H9 (cell line): ENCODE measurements around the gene PGF. TPM values are rescaled to one million over a fixed set of nuclear protein-coding genes. Genes with fewer than 3 reads are reported as not detected.

Experiments used
- DNase-seq: peaks from one replicate; pipeline ENCODE4 v3.0.0-alpha.2; 2017
- H2AFZ ChIP-seq: one replicate; pipeline ENCODE4 v1.6.1; 2013; ENCODE audit warnings: mild to moderate bottlenecking, low read length, control low read depth, moderate library complexity
- H2AK5ac ChIP-seq: 2 replicates; pipeline ENCODE4 v1.6.1; 2013; ENCODE audit warnings: low read length, control low read depth, mixed read lengths; ENCODE audit not compliant: insufficient read length
- H2BK120ac ChIP-seq: one replicate; pipeline ENCODE4 v1.6.1; 2013; ENCODE audit warnings: low read depth, mild to moderate bottlenecking, low read length, control low read depth, inconsistent platforms; ENCODE audit not compliant: poor library complexity, severe bottlenecking
- H2BK12ac ChIP-seq: 2 replicates; pipeline ENCODE4 v1.6.1; 2013; ENCODE audit warnings: low read length, control low read depth, mixed read lengths, low read depth; ENCODE audit not compliant: insufficient read length
- H2BK15ac ChIP-seq: 2 replicates; pipeline ENCODE4 v1.6.1; 2013; ENCODE audit warnings: low read depth, low read length, control low read depth
- H2BK20ac ChIP-seq: one replicate; pipeline ENCODE4 v1.6.1; 2013; ENCODE audit warnings: low read depth, mild to moderate bottlenecking, low read length, control low read depth, inconsistent platforms; ENCODE audit not compliant: poor library complexity, severe bottlenecking
- H2BK5ac ChIP-seq: 2 replicates; pipeline ENCODE4 v1.6.1; 2013; ENCODE audit warnings: low read length, control low read depth, mixed read lengths; ENCODE audit not compliant: insufficient read length
- H3K14ac ChIP-seq: 2 replicates; pipeline ENCODE4 v1.6.1; 2013; ENCODE audit warnings: low read length, control low read depth; ENCODE audit not compliant: insufficient read depth
- H3K18ac ChIP-seq: 2 replicates; pipeline ENCODE4 v1.6.1; 2013; ENCODE audit warnings: low read depth, mild to moderate bottlenecking, mixed read lengths, low read length, control low read depth; ENCODE audit not compliant: insufficient read length
- H3K23ac ChIP-seq: 2 replicates; pipeline ENCODE4 v1.6.1; 2013; ENCODE audit warnings: low read length, control low read depth, mixed read lengths, low read depth; ENCODE audit not compliant: insufficient read length
- H3K23me2 ChIP-seq: 2 replicates; pipeline ENCODE4 v1.6.1; 2013; ENCODE audit warnings: low read depth, mild to moderate bottlenecking, mixed read lengths, low read length, control low read depth; ENCODE audit not compliant: insufficient read length, poor library complexity, severe bottlenecking
- H3K27ac ChIP-seq: 2 replicates; pipeline ENCODE4 v1.5.1; 2013; ENCODE audit warnings: low read length, control low read depth, mixed read lengths, low read depth; ENCODE audit not compliant: insufficient read length
- H3K27me3 ChIP-seq: 2 replicates; pipeline ENCODE4 v1.6.1; 2013; ENCODE audit warnings: low read length, control low read depth, inconsistent platforms; ENCODE audit not compliant: insufficient read depth
- H3K4ac ChIP-seq: 2 replicates; pipeline ENCODE4 v1.6.1; 2013; ENCODE audit warnings: low read depth, mild to moderate bottlenecking, control low read depth, inconsistent platforms, low read length, moderate library complexity
- H3K4me1 ChIP-seq: 2 replicates; pipeline ENCODE4 v1.6.1; 2013; ENCODE audit warnings: low read length, control low read depth, inconsistent platforms; ENCODE audit not compliant: insufficient read depth
- H3K4me2 ChIP-seq: 2 replicates; pipeline ENCODE4 v1.6.1; 2013; ENCODE audit warnings: low read length, control low read depth, mixed read lengths; ENCODE audit not compliant: insufficient read length, insufficient read depth
- H3K56ac ChIP-seq: 2 replicates; pipeline ENCODE4 v1.6.1; 2013; ENCODE audit warnings: low read depth, mild to moderate bottlenecking, mixed read lengths, low read length, control low read depth; ENCODE audit not compliant: insufficient read length
- H3K79me1 ChIP-seq: 2 replicates; pipeline ENCODE4 v1.6.1; 2013; ENCODE audit warnings: low read depth, mild to moderate bottlenecking, moderate library complexity, low read length, control low read depth, inconsistent platforms; ENCODE audit not compliant: insufficient read depth, poor library complexity, severe bottlenecking
- H3K79me2 ChIP-seq: 2 replicates; pipeline ENCODE4 v1.6.1; 2013; ENCODE audit warnings: low read length, control low read depth, inconsistent platforms; ENCODE audit not compliant: insufficient read depth
- H3K9ac ChIP-seq: 2 replicates; pipeline ENCODE4 v1.6.1; 2013; ENCODE audit warnings: low read length, control low read depth, mixed read lengths; ENCODE audit not compliant: insufficient read length; ENCODE audit errors: extremely low read depth
- H3K9me3 ChIP-seq: one replicate; pipeline ENCODE4 v1.6.1; 2013; ENCODE audit warnings: low read depth, low read length, inconsistent platforms; ENCODE audit not compliant: control insufficient read depth
- H3T11ph ChIP-seq: one replicate; pipeline ENCODE4 v1.6.1; 2013; ENCODE audit warnings: mild to moderate bottlenecking, low read length, control low read depth, inconsistent platforms
- H4K20me1 ChIP-seq: one replicate; pipeline ENCODE4 v1.6.1; 2013; ENCODE audit not compliant: control insufficient read depth, insufficient read length, insufficient read depth
- H4K5ac ChIP-seq: 2 replicates; pipeline ENCODE4 v1.6.1; 2013; ENCODE audit warnings: low read depth, mild to moderate bottlenecking, mixed read lengths, low read length, control low read depth; ENCODE audit not compliant: insufficient read length
- H4K8ac ChIP-seq: replicated peaks from 2 replicates; pipeline ENCODE4 v1.6.1; 2013; ENCODE audit warnings: low read length, control low read depth, mixed read lengths, low read depth; ENCODE audit not compliant: insufficient read length
- H4K91ac ChIP-seq: 2 replicates; pipeline ENCODE4 v1.6.1; 2013; ENCODE audit warnings: low read depth, mild to moderate bottlenecking, moderate library complexity, mixed read lengths, low read length, control low read depth; ENCODE audit not compliant: insufficient read length
- H3K27ac Mint-ChIP-seq, 3 experiments: 2 replicates in 2 of 3; 3 replicates in 1 of 3; pipeline ENCODE4 v1.8.0; 2020 to 2021; ENCODE audit warnings: mixed read lengths in 3 of 3, mild to moderate bottlenecking in 1 of 3, moderate library complexity in 1 of 3
- H3K27me3 Mint-ChIP-seq: 2 replicates; pipeline ENCODE4 v1.8.0; 2021; ENCODE audit warnings: low read depth, mild to moderate bottlenecking, moderate library complexity, mixed read lengths
- H3K36me3 Mint-ChIP-seq, 3 experiments: 2 replicates in 2 of 3; 3 replicates in 1 of 3; pipeline ENCODE4 v1.8.0; 2020 to 2021; ENCODE audit warnings: low read depth in 3 of 3, mixed read lengths in 3 of 3; ENCODE audit not compliant: insufficient read depth in 1 of 3
- H3K4me1 Mint-ChIP-seq, 2 experiments: 2 replicates each; pipeline ENCODE4 v1.8.0; 2020; ENCODE audit warnings: mixed read lengths in 2 of 2
- H3K4me3 Mint-ChIP-seq, 2 experiments: 2 replicates in 1 of 2; 3 replicates in 1 of 2; pipeline ENCODE4 v1.8.0; 2020 to 2021; ENCODE audit warnings: mild to moderate bottlenecking in 2 of 2, mixed read lengths in 2 of 2, moderate library complexity in 1 of 2
- H3K9me3 Mint-ChIP-seq, 2 experiments: 2 replicates in 1 of 2; 3 replicates in 1 of 2; pipeline ENCODE4 v1.8.0; 2020; ENCODE audit warnings: mild to moderate bottlenecking in 2 of 2, mixed read lengths in 2 of 2, moderate library complexity in 1 of 2
- CTCF ChIP-seq: fragments of 200-600 bp; sonication (generic); conservative IDR thresholded peaks from 3 replicates; pipeline ENCODE4 v1.8.0; 2021; ENCODE audit warnings: antibody characterized with exemption, mild to moderate bottlenecking
- WGBS: extraction: QIAGEN DNeasy Blood & Tissue Kit; methylation state at CpG from one replicate; pipeline ENCODE4 v1.1.7; 2013; ENCODE audit warnings: missing lambda C conversion rate, low lambda C conversion rate, mixed read lengths; ENCODE audit not compliant: insufficient read length; ENCODE audit errors: extremely low coverage; 5-methylcytosine and 5-hydroxymethylcytosine counted together
- total RNA-seq: library from RNA; stranded (reverse); gene quantifications from 2 replicates; pipeline ENCODE4 v1.2.1, GENCODE V29; 2021

PGF gene
- total RNA-seq, 1 experiment from 2014 or later, result 2.3 TPM

DNA sequence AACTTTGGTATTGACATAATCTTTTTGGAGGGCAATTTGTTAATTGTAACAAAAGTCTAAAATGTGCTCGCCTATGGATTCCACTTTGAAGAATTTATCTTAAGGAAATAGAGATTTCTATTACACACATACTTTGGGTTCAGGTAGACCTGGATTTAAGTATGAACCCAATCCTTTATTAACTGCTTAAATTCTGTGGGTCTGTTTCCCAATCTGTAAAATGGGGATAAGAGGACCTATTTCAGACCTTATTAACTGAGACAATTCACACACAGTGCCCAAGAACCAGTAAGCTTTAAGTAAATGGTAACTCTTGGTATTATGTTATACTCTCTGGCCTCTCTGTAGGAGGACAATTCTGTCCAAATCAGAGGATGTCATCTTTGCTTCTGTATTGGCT, 46.5 kb upstream of the PGF start:
- Histone ChIP-seq H3K4ac (no peak overlapping the region), H3K79me2 (peaks cover 6% of the 10 kb centered on the region; the same call in 1 of the 2 replicates), H3K9me3 (no peaks in the 10 kb centered on the region), H4K20me1 (no peaks in the 10 kb centered on the region), H4K8ac (no peak overlapping the region), H3K27me3 (no peaks in the 10 kb centered on the region), H3K23ac (no peak overlapping the region), H2BK20ac (no peak overlapping the region), H3K18ac (no peak overlapping the region), H2BK15ac (no peak overlapping the region), H2AK5ac (no peak overlapping the region), H3K23me2 (peaks cover 12% of the 10 kb centered on the region), H3K56ac (no peak overlapping the region), H3K4me1 (peaks cover 5% of the 10 kb centered on the region; the same call in 1 of the 2 replicates), H3K9ac (no peak overlapping the region), H4K91ac (no peak overlapping the region), H3K79me1 (peaks cover 7% of the 10 kb centered on the region), H3K4me2 (peak overlapping the region; percentile 61), H2BK5ac (no peak overlapping the region), H3K27ac (no peak overlapping the region), H2BK12ac (no peak overlapping the region), H3K14ac (no peak overlapping the region), H2BK120ac (no peak overlapping the region), H4K5ac (no peak overlapping the region), H3T11ph (no peak overlapping the region), H2AFZ (peak overlapping the region; percentile 1)
- H3K36me3 Mint-ChIP-seq, result peaks cover 0 to 34% (median 26%) of the 10 kb centered on the region in 3 experiments; a peak in 6 of 7 replicates
- peak overlapping the region in 1 of 3 experiments; percentile 86; a peak in 1 of 7 replicates for H3K27ac Mint-ChIP-seq
- WGBS, result no CpG with 5 or more reads among the region's 1 CpG
- peaks cover 3 to 4% of the 10 kb centered on the region in 2 experiments; a peak in 1 of 5 replicates for H3K9me3 Mint-ChIP-seq
- peak overlapping the region; percentile 98 for H3K4me3 Mint-ChIP-seq
- no peaks in the 10 kb centered on the region for H3K27me3 Mint-ChIP-seq
- no peak for DNase-seq
- peaks cover 12 to 15% of the 10 kb centered on the region in 2 experiments for H3K4me1 Mint-ChIP-seq
- no peak for TF ChIP-seq CTCF
